ENCODE results near the gene AFG1L.

AFG1L gene

DNA sequence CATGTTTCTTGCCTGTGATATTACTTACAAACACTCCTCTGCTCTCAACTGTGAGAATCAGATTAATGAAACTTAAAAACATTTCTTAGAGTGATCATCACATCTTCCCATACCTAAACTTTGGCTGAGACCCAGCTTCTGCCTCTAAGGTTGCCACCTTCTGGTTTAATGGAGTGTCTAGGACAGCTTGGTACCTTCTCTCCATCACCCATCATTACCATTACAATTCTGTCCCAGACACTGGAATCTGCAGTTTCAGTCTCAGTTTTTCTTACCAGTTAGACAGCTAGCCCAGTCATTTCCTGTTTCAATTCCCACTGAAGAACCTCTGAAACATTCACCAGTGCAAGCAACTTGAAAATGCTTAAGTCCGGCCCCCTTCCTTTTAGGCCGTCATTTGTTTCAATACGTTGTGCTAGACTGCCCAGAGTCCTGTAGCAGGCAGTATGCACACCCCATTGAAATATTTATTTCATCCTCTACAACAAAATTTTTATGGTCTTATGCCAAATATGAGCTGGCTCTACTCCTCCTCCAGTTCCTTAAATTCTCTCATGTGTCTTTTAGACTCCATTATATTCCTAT, 158.8 kb downstream of the AFG1L start:
- DNase-seq (ENCODE audit: low read depth in 2 of 2), result no peak

DNA sequence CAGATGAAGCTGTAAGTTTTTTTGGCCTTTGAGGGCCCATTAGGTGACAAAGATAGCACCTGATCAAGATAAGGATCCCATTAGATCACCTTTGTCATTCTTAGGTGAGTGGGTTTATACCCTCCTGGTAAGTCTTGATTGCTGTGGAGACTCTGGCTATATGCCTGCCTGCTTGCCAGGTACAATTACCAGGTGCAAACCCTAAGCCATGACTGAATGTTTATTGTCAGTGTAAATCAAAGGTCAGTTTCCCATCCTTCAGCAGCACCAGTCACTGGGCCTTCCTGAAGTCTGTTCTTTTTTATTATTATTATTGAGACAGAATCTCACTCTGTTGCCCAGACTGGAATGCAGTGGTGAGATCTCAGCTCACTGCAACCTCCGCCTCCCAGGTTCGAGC, 159.5 kb downstream of the AFG1L start:
- DNase-seq (ENCODE audit: low read depth in 2 of 2), result no peak

- DNase-seq (ENCODE audit: low read depth in 2 of 2), result no peak
These were observed 160.8 kb downstream of the AFG1L start for GRCh38 chr6:108455688-108456087.

GRCh38 chr6:108463784-108464183, 168.9 kb downstream of the AFG1L start:
- DNase-seq (ENCODE audit: low read depth in 2 of 2), result no peak

DNA sequence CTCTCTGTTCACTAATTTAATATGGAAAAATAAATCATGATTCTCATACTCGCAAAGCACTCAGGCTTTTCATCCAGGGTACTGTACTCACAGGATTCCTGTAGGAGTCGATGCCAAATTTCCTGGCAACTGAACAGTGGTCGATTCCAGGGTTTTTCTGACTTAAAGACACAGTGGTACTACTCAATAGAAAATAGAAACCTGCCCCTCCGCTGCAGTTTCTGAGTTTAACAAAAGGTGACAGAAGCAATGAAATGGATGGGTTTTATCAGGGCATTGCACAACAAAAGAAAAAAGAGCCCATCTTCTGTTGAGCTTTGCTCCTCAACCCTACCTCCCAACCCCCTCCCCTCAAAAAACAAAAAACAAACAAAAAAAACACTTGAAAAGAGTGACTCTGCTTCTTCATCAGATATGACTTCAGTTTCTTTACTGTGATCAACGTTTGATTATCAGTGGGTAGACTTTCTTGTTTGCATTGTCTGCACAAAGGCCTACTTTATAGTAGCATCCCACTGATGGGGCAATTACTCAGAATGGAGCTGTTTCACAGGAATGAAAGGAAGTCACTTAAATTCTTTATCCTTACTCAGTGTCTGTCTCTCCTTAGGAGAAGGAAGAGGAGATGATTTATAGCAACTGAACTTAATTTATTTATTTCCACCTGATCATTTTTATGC, 169.7 kb downstream of the AFG1L start:
- DNase-seq (ENCODE audit: low read depth in 2 of 2), result no peak

DNA sequence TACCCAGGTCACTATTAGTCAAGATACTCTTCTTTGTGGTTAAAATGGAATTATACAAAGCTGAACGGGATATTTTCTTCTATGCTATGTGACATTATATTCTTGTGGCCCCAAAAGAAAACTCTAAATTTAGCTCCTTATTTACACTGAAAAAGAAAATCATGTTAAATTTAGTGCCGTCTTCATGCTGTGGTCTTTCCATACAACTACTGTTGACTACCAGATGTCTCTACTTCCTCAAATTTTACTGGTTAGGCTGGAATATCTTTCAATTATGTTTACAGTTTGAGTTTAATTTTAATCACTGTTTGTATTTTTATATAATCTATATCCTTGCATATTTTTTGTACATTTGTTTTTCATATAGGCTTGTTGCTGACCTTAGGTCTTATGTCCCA, 170.2 kb downstream of the AFG1L start:
- no peak for DNase-seq (ENCODE audit: low read depth in 2 of 2)

- DNase-seq (ENCODE audit: low read depth in 2 of 2), result no peak
These were observed 173.5 kb downstream of the AFG1L start for GRCh38 chr6:108468346-108468745.

- DNase-seq (ENCODE audit: low read depth in 2 of 2), result no peak
These were observed 174.5 kb downstream of the AFG1L start for GRCh38 chr6:108469316-108469715.

- DNase-seq (ENCODE audit: low read depth in 2 of 2), result no peak
These were observed 178.3 kb downstream of the AFG1L start for GRCh38 chr6:108473197-108473596.

DNA sequence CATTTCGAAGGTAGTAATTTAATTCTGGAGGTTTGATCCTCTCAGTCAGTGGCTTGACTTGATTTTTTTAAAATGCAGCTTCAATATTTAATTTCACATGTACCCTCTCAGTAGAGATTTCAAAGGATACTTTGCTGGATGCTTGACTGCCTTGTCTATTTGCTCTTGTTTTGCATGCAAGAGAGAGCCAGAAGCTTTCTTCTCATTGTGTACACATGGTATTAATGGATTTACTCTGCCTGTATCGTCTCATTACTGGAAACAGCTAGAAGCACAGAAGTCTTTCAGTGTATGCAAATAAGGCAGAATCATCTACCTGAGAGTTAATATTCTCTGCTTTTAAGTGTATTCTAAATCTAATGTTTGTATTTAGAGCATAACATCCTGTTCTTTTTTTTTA, 181.5 kb downstream of the AFG1L start:
- DNase-seq (ENCODE audit: low read depth in 2 of 2), result no peak

- DNase-seq (ENCODE audit: low read depth in 2 of 2), result no peak
These were observed 182.1 kb downstream of the AFG1L start for GRCh38 chr6:108476847-108477430.

GRCh38 chr6:108482559-108482958, 187.7 kb downstream of the AFG1L start:
- no peak for DNase-seq (ENCODE audit: low read depth in 2 of 2)

- DNase-seq (ENCODE audit: low read depth in 2 of 2), result no peak
These were observed 189.2 kb downstream of the AFG1L start for GRCh38 chr6:108484016-108484415.

DNA sequence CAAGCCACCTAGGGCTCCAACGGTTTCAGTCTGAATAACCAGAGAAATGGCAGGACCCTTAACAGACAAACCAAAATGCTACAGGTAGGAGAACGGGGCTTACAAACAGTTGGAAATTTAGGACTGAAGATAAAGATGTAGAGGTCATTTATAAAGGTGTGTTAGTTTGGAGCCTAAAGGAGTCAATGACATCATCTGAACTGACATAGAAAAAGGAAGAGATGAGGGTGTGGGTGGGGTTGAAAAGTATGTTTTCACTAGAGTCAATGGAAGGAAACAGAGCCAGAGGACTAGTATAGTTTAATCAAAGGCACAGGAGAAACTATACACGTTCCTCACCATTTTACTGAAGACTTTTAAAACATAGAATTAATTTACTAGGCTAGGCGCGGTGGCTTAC, 194.8 kb downstream of the AFG1L start:
- no peak for DNase-seq (ENCODE audit: low read depth in 2 of 2)

DNA sequence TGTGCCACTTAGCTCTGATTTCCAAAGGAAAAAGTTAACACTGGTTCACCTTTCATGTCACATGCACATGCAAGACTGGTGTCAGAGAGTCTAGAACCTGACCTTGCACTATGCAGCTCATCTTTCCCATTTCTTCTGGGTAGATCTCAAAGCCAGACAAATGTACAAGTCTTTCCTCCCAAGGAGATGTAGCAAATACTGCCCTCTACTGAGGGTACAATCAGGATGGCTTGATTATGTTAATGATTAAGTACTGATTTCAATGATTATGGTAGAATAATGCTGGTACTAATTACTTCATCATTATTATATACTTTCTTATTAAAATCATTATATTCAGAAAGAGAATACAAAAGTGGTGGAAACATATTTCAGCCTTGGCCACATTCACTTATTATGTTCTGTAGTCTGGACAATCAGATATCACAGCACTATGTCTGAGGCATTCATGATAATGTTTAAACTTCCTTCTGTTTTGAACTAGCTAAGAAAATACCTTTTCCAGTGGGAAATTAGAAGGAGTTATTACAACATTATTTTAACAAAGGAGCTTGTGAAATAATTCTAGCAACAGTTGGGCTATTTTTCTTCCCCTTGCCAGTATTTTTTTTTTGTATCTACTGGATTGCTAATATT, 197.4 kb downstream of the AFG1L start:
- no peak for DNase-seq (ENCODE audit: low read depth in 2 of 2)

DNA sequence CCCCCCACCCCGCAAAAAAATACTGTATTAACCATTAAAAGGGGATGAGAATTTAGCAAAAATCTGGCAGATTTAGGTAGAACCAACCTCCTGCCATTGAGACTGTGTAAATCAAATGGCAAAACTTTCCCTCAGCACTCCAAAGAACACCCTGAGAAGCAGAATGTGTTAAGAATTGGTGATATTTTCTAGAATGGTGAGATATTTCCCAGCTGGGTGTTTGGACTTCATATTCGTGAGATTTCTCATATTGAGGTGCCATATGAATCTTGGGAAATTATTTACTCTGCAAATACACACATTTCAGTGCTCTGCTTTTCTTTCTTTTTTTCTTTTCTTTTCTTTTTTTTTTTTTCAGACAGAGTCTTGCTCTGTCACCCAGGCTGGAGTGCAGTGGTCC, 199.6 kb downstream of the AFG1L start:
- DNase-seq (ENCODE audit: low read depth in 2 of 2), result no peak

DNA sequence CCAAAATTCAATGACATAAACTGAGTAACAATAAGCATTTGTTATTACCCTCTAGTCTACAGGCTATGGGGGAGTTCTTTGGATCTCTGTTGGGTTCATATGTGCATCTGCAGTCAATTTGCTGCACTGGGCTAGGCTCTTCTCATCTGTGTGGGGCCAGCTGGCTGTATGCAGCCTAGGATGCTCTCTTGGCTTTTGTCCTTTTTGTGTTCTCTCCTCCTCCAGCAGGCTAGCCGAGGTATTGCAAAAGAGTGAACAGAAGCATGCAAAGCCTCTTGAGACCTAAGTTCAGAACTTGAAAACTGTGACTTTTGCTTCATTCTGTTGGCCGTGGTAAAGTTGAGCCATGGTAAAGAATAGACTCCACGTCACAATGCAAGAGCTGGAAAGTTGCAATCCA, 203.0 kb downstream of the AFG1L start:
- DNase-seq (ENCODE audit: low read depth in 2 of 2), result no peak

GRCh38 chr6:108501559-108501958, 206.7 kb downstream of the AFG1L start:
- DNase-seq (ENCODE audit: low read depth in 2 of 2), result no peak

GRCh38 chr6:108502832-108503231, 208.0 kb downstream of the AFG1L start:
- DNase-seq (ENCODE audit: low read depth in 2 of 2), result no peak

DNA sequence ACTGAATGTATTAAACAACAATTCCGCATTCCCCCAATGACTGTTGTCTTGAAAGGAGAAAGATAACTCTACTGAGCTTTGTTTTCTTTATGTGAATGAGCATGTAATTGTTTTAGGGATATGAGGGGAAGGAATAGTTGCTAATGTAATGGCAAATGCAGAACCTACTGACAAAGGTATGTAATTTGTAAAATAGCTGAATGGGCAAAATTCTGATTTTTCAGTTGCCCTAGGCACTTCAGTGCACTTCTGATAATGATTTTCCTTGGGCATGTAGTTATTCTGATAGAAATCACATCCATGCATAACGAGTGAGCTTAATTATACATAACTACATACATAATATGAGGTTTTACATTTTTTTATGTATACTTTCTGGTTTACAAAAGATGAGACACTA, 212.5 kb downstream of the AFG1L start:
- DNase-seq (ENCODE audit: low read depth in 2 of 2), result no peak

DNA sequence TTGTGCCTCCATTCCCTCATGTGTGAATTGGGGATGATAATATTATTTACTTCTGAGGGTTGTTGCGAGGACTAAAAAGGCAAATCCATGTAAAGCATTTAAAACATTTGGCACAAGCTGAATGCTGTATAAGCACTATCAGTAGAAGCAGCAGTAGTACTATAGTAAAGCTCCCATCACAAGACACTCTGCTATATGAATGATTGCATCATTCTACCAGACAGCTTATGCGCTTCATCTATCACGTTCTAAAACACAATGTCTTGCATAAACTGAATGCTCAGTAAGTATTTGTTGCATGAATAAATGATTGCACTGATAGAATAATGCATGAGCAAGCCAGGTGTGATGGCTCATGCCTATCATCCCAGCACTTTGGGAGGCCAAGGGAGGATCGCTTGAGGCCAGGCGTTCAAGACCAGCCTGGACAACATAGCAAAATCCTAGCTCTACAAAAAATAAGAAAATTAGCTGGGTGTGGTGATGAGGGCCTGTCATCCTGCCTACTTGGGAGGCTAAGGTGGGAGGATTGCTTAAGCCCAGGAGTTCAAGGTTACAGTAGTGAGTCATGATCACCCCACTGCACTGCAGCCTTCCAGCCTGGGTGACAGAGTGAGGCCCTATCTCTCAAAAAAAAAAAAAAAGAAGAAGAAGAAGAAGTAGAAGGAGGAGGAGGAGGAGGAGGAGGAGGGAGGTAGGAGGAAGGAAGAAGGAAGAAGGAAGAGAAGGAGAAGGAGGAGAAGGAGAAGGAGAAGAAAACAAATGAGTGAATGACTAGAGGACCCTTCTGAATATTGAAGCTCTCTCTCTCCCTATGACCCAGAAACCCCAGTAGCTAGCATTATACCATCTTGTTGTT, 215.8 kb downstream of the AFG1L start:
- no peak for DNase-seq (ENCODE audit: low read depth in 2 of 2)

Measured in stimulated activated CD8-positive, alpha-beta memory T cell treated with anti-CD3 and anti-CD28 coated beads, Interleukin-7, amount 100 ng/mL, for 1 hour (primary cell).